Measurements from ENCODE around the gene SLC18B1.

Gene SLC18B1

DNA sequence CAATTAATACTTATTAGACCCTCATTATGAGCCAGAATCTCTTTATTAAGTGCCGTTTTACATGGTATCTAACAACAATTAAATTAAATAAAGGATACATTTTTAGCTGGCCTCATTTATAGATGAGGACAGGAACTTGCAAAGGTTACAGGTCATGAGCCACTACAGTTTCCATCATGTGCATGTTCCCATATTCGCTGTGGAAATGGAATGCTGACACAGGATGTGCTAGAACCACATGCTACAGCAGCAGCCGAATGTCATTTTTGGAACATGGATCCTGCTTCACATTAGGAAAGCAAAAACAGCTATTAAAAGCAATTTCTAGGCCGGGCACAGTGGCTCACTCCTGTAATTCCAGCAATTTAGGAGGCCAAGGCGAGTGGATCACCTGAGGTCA is 5.9 kb downstream of the SLC18B1 start:
- no peak for DNase-seq (ENCODE audit: low read depth)
- TF ChIP-seq POLR2A (IDR thresholded peaks at IDR 0.05; ENCODE audit: extremely low read depth, insufficient read length) (no peak), MYC (IDR thresholded peaks at IDR 0.05; ENCODE audit: low read depth, low read length) (no peak)
- TF ChIP-seq, protein P1, sequence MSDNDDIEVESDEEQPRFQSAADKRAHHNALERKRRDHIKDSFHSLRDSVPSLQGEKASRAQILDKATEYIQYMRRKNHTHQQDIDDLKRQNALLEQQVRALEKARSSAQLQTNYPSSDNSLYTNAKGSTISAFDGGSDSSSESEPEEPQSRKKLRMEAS (IDR thresholded peaks at IDR 0.05; ENCODE audit: low read depth, low read length), result no peak
- TF ChIP-seq, protein P2, sequence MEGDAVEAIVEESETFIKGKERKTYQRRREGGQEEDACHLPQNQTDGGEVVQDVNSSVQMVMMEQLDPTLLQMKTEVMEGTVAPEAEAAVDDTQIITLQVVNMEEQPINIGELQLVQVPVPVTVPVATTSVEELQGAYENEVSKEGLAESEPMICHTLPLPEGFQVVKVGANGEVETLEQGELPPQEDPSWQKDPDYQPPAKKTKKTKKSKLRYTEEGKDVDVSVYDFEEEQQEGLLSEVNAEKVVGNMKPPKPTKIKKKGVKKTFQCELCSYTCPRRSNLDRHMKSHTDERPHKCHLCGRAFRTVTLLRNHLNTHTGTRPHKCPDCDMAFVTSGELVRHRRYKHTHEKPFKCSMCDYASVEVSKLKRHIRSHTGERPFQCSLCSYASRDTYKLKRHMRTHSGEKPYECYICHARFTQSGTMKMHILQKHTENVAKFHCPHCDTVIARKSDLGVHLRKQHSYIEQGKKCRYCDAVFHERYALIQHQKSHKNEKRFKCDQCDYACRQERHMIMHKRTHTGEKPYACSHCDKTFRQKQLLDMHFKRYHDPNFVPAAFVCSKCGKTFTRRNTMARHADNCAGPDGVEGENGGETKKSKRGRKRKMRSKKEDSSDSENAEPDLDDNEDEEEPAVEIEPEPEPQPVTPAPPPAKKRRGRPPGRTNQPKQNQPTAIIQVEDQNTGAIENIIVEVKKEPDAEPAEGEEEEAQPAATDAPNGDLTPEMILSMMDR (IDR thresholded peaks at IDR 0.05; ENCODE audit: low read depth, low read length), result no peak
- H3K4me3 ChIP-seq (ENCODE audit: low read depth, low read length), result no peak overlapping the region

DNA sequence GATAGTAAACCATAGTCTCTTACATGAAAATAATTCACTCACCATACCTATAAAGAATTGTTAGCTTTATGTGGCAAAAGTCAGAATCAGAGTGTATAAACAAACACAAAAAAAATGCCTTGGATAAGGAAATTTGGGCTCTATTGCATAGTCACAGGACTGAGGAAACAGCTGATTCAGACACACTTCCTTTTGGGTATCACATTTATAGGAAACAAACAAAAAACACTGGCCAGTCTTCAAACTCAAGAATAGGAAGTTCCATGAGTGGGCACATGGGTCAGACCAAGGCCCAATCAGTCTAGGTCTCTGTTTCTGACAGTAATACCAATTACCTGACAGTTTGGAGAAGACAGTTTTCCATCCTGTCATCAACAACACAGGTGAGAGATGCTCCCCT is 8.0 kb downstream of the SLC18B1 start:
- TF ChIP-seq, protein P1 (IDR thresholded peaks at IDR 0.05; ENCODE audit: low read depth, low read length), result no peak
- no peak for TF ChIP-seq POLR2A (IDR thresholded peaks at IDR 0.05; ENCODE audit: extremely low read depth, insufficient read length)
- TF ChIP-seq, protein P2 (IDR thresholded peaks at IDR 0.05; ENCODE audit: low read depth, low read length), result no peak
- TF ChIP-seq MYC (IDR thresholded peaks at IDR 0.05; ENCODE audit: low read depth, low read length), result no peak
- no peak for DNase-seq (ENCODE audit: low read depth)
- H3K4me3 ChIP-seq (ENCODE audit: low read depth, low read length), result no peak overlapping the region

DNA sequence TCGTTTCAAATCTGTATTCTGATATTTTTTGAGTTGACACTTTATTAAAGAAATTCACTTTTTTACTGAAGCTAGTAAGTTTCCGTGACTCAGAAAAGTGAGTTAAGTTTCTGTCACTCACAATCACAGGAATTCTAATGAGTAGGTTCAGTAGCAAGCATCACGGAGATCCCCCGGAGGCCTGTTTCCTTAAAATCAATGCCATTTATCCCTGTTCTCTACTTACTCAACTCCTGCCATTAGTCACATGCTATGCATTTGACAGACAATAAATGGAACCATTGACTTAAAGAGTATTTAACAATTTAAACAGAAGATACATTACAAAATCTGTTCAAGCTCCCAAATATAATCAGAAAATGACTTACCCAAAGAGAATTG is 9.1 kb downstream of the SLC18B1 start:
- TF ChIP-seq MYC (IDR thresholded peaks at IDR 0.05; ENCODE audit: low read depth, low read length) (no peak), POLR2A (IDR thresholded peaks at IDR 0.05; ENCODE audit: extremely low read depth, insufficient read length) (no peak)
- TF ChIP-seq, protein P1 (IDR thresholded peaks at IDR 0.05; ENCODE audit: low read depth, low read length), result no peak
- TF ChIP-seq, protein P2 (IDR thresholded peaks at IDR 0.05; ENCODE audit: low read depth, low read length), result no peak
- no peak for DNase-seq (ENCODE audit: low read depth)

DNA sequence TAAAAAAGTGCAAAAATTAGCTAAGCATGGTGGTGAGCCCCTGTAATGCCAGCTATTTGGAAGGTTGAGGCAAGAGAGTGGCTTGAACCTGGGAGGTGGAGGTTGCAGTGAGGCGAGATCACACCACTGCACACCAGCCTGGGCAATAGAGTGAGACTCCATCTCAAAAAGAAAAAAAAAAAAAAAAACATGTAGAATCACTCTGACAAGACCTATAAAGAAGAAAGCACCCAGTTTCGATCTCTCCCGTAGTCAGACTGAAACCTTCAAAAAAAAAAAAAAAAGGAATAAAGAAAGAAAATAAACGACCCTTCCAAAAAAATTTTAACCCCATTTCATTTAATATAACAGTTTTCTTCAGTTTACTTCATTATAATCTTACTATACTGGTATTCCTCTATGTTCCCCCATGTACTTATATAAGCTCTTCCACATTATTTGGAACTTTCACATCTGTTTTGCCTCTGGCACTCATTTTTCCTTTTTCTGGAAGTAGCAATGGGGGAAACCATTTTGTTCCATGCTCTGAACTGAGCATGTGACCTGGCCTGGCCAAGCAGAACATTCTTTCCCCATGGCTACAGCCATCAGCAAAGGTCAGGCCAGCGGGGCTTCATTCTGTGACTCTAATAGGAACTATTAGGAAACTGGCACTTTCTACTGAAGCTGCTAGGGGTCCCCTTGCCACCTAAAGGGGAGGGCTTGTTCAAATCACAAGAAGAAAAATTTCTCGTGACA is 9.6 kb downstream of the SLC18B1 start:
- no peak for TF ChIP-seq POLR2A (IDR thresholded peaks at IDR 0.05; ENCODE audit: extremely low read depth, insufficient read length)
- TF ChIP-seq, protein P2 (IDR thresholded peaks at IDR 0.05; ENCODE audit: low read depth, low read length), result no peak
- DNase-seq (ENCODE audit: low read depth), result no peak
- H3K4me3 ChIP-seq (ENCODE audit: low read depth, low read length), result no peak overlapping the region

More for the DNA sequence above, 9.1 kb downstream of the SLC18B1 start:
- no peak overlapping the region for H3K4me3 ChIP-seq (ENCODE audit: low read depth, low read length)

DNA sequence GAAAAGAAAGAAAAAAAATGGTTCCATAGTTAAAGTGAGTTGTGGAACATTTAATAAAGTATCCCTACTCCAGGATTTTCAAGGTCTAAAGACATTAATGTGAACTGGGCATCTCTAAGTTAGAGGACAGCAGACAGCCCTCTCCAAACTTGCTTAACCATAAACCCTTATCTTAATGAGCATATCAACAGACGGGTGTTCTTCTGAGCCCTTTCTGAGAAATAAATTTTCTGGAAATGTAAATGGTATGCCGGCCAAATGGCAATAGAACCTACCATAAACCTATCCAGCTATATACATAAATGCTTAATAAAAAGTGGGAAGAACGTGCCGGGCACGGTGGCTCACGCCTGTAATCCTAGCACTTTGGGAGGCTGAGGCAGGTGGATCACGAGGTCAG is 12.5 kb downstream of the SLC18B1 start:
- H3K4me3 ChIP-seq (ENCODE audit: low read depth, low read length), result no peak overlapping the region
- TF ChIP-seq MYC (IDR thresholded peaks at IDR 0.05; ENCODE audit: low read depth, low read length) (no peak), POLR2A (IDR thresholded peaks at IDR 0.05; ENCODE audit: extremely low read depth, insufficient read length) (no peak)
- TF ChIP-seq, protein P2 (IDR thresholded peaks at IDR 0.05; ENCODE audit: low read depth, low read length), result no peak
- TF ChIP-seq, protein P1 (IDR thresholded peaks at IDR 0.05; ENCODE audit: low read depth, low read length), result no peak

More for the DNA sequence above, 12.5 kb downstream of the SLC18B1 start:
- DNase-seq (ENCODE audit: low read depth), result no peak

Measured in NB4 (cell line).